HEK293 (cell line): ENCODE measurements around the gene GSN.

Experiments
- CTCF ChIA-PET: fragments of 350-600 bp; formaldehyde crosslinking; extraction: SDS; loops from one replicate; lab custom pipeline; 2021; ENCODE audit warnings: antibody characterized with exemption; lab: Yijun Ruan, JAX
- POLR2A ChIA-PET: fragments of 300-600 bp; formaldehyde crosslinking; extraction: SDS; loops from one replicate; lab custom pipeline; 2020; ENCODE audit warnings: antibody characterized with exemption, inconsistent platforms; lab: Yijun Ruan, JAX
- H3K27ac ChIP-seq: fragments of 200-500 bp; sonication (Bioruptor generic); 2 replicates; pipeline ENCODE4 v1.5.1; 2014; ENCODE audit warnings: low read depth, low read length, control low read depth, inconsistent platforms; ENCODE audit errors: extremely low read depth
- H3K36me3 ChIP-seq, 2 experiments: fragments of 200-500 bp in 1 of 2; sonication (Bioruptor generic) in 1 of 2; 1 replicate in 1 of 2; 2 replicates in 1 of 2; pipeline ENCODE4 v1.5.1; 2014 to 2017; ENCODE audit warnings: inconsistent platforms in 2 of 2, low read length in 2 of 2; ENCODE audit not compliant: control insufficient read depth in 2 of 2, insufficient read depth in 1 of 2
- H3K4me1 ChIP-seq: fragments of 200-500 bp; sonication (Bioruptor generic); 2 replicates; pipeline ENCODE4 v1.5.1; 2014; ENCODE audit warnings: mild to moderate bottlenecking, low read length, inconsistent platforms; ENCODE audit not compliant: control insufficient read depth, insufficient read depth
- H3K4me3 ChIP-seq: 2 replicates; pipeline ENCODE4 v1.5.1; 2011; ENCODE audit warnings: low read depth, mild to moderate bottlenecking, control low read depth, low read length, moderate library complexity
- H3K9me3 ChIP-seq: fragments of 200-500 bp; sonication (Bioruptor generic); 2 replicates; pipeline ENCODE4 v1.5.1; 2014; ENCODE audit warnings: low read depth, low read length, inconsistent platforms; ENCODE audit not compliant: control insufficient read depth, insufficient read depth
- ATF2 ChIP-seq: fragments of 450-650 bp; formaldehyde crosslinking; IDR thresholded peaks from 2 replicates; pipeline ENCODE4 v1.5.1; 2016; ENCODE audit warnings: missing biosample characterization, missing genetic modification characterization, low read depth
- FEZF1 ChIP-seq: fragments of 450-650 bp; formaldehyde crosslinking; IDR thresholded peaks from 2 replicates; pipeline ENCODE4 v1.5.1; 2016; ENCODE audit warnings: missing biosample characterization, missing genetic modification characterization
- HIC1 ChIP-seq: fragments of 450-650 bp; formaldehyde crosslinking; IDR thresholded peaks from 2 replicates; pipeline ENCODE4 v1.5.1; 2016; ENCODE audit warnings: missing biosample characterization, missing genetic modification characterization
- HOXA7 ChIP-seq: sonication (generic); formaldehyde crosslinking; IDR thresholded peaks from 2 replicates; pipeline ENCODE4 v1.8.1; 2022; ENCODE audit warnings: missing genetic modification reagents, borderline replicate concordance
- HOXC10 ChIP-seq: sonication (generic); formaldehyde crosslinking; IDR thresholded peaks from 2 replicates; pipeline ENCODE4 v1.8.1; 2023; ENCODE audit warnings: mild to moderate bottlenecking, missing genetic modification reagents
- KLF16 ChIP-seq: fragments of 450-650 bp; formaldehyde crosslinking; IDR thresholded peaks from 2 replicates; pipeline ENCODE4 v1.5.1; 2017; ENCODE audit warnings: missing biosample characterization, missing genetic modification characterization
- ZBTB7A ChIP-seq: fragments of 450-650 bp; formaldehyde crosslinking; IDR thresholded peaks from 2 replicates; pipeline ENCODE4 v1.5.1; 2016; ENCODE audit warnings: low read depth, missing biosample characterization, missing genetic modification characterization
- ZFP69B ChIP-seq: fragments of 450-650 bp; formaldehyde crosslinking; IDR thresholded peaks from 2 replicates; pipeline ENCODE4 v1.5.1; 2016; ENCODE audit warnings: missing biosample characterization, missing genetic modification characterization
- ZNF155 ChIP-seq: fragments of 450-650 bp; formaldehyde crosslinking; IDR thresholded peaks from 2 replicates; pipeline ENCODE4 v1.5.1; 2016; ENCODE audit warnings: missing biosample characterization, missing genetic modification characterization
- ZNF501 ChIP-seq: fragments of 450-650 bp; formaldehyde crosslinking; IDR thresholded peaks from 2 replicates; pipeline ENCODE4 v1.5.1; 2016; ENCODE audit warnings: missing biosample characterization, missing genetic modification characterization
- ZNF596 ChIP-seq: fragments of 450-650 bp; IDR thresholded peaks from 2 replicates; pipeline ENCODE4 v1.5.0; 2018; ENCODE audit warnings: missing biosample characterization, mild to moderate bottlenecking, missing genetic modification characterization, moderate library complexity
- ZNF658 ChIP-seq: fragments of 450-650 bp; formaldehyde crosslinking; IDR thresholded peaks from 2 replicates; pipeline ENCODE4; 2016; ENCODE audit warnings: missing biosample characterization, missing genetic modification characterization
- ZNF660 ChIP-seq: fragments of 450-650 bp; IDR thresholded peaks from 2 replicates; pipeline ENCODE4 v1.5.1; 2018; ENCODE audit warnings: missing biosample characterization, mild to moderate bottlenecking, missing genetic modification characterization
- ZNF707 ChIP-seq: fragments of 450-650 bp; formaldehyde crosslinking; IDR thresholded peaks from 2 replicates; pipeline ENCODE4 v1.5.1; 2016; ENCODE audit warnings: missing biosample characterization, missing genetic modification characterization
- ZNF791 ChIP-seq: fragments of 450-650 bp; formaldehyde crosslinking; IDR thresholded peaks from 2 replicates; pipeline ENCODE4 v1.5.1; 2016; ENCODE audit warnings: missing biosample characterization, missing genetic modification characterization
- ZSCAN16 ChIP-seq: fragments of 450-650 bp; formaldehyde crosslinking; IDR thresholded peaks from 2 replicates; pipeline ENCODE4 v1.5.1; 2016; ENCODE audit warnings: missing biosample characterization, missing genetic modification characterization
- ZXDB ChIP-seq: fragments of 450-650 bp; formaldehyde crosslinking; IDR thresholded peaks from 2 replicates; pipeline ENCODE4 v1.5.1; 2016; ENCODE audit warnings: missing biosample characterization, missing genetic modification characterization
- TF ChIP-seq, protein P1 (sequence below): fragments of 450-650 bp; formaldehyde crosslinking; conservative IDR thresholded peaks from 2 replicates; pipeline ENCODE4 v1.5.1; 2016; ENCODE audit warnings: low read depth, missing biosample characterization, missing genetic modification characterization
- TF ChIP-seq, protein P2 (sequence below): fragments of 450-650 bp; IDR thresholded peaks from 2 replicates; pipeline ENCODE4 v1.5.1; 2018; ENCODE audit warnings: missing biosample characterization, missing genetic modification characterization
- TF ChIP-seq, protein P3 (sequence below): fragments of 450-650 bp; formaldehyde crosslinking; IDR thresholded peaks from 2 replicates; pipeline ENCODE4 v1.5.1; 2016; ENCODE audit warnings: missing biosample characterization, missing genetic modification characterization

The GSN gene

DNA sequence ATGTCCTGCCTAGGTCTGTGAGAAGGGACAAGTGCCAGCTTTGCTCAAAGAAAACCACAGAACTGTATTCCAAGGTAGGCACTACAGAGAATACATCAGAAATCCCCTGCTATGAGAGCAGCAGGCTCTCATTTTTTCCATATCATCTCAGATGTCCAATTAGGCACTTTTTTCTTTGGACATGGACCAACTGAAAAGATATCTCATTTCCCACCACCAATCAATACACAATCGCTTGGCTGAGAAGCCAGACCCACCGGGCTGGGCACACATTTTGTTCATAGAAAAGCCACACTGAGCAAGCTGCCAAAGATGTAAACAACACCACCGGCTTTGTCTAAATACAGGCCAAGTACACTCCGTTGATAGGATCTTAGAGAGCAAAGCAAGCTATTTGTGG lies 76.2 kb downstream of the GSN start:
- CTCF ChIA-PET: interaction anchor here (0.6 to 1.9 kb wide), 3 partner anchors 9 to 131 kb away, joined by 3 to 4 read pairs (median 4); no protein-coding TSS in a partner anchor
- peaks cover 0 to 40% of the 10 kb centered on the region in 2 experiments; a peak in 1 of 3 replicates for H3K36me3 ChIP-seq
- TF ChIP-seq, protein P1, sequence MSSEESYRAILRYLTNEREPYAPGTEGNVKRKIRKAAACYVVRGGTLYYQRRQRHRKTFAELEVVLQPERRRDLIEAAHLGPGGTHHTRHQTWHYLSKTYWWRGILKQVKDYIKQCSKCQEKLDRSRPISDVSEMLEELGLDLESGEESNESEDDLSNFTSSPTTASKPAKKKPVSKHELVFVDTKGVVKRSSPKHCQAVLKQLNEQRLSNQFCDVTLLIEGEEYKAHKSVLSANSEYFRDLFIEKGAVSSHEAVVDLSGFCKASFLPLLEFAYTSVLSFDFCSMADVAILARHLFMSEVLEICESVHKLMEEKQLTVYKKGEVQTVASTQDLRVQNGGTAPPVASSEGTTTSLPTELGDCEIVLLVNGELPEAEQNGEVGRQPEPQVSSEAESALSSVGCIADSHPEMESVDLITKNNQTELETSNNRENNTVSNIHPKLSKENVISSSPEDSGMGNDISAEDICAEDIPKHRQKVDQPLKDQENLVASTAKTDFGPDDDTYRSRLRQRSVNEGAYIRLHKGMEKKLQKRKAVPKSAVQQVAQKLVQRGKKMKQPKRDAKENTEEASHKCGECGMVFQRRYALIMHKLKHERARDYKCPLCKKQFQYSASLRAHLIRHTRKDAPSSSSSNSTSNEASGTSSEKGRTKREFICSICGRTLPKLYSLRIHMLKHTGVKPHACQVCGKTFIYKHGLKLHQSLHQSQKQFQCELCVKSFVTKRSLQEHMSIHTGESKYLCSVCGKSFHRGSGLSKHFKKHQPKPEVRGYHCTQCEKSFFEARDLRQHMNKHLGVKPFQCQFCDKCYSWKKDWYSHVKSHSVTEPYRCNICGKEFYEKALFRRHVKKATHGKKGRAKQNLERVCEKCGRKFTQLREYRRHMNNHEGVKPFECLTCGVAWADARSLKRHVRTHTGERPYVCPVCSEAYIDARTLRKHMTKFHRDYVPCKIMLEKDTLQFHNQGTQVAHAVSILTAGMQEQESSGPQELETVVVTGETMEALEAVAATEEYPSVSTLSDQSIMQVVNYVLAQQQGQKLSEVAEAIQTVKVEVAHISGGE (tag by site-specific recombination): no peak
- TF ChIP-seq FEZF1 (tag by site-specific recombination): no peak
- POLR2A ChIA-PET: no interaction called here
- H3K4me1 ChIP-seq: no peaks in the 10 kb centered on the region
- H3K4me3 ChIP-seq: no peak overlapping the region
- H3K9me3 ChIP-seq: no peaks in the 10 kb centered on the region
- H3K27ac ChIP-seq: no peak overlapping the region

DNA sequence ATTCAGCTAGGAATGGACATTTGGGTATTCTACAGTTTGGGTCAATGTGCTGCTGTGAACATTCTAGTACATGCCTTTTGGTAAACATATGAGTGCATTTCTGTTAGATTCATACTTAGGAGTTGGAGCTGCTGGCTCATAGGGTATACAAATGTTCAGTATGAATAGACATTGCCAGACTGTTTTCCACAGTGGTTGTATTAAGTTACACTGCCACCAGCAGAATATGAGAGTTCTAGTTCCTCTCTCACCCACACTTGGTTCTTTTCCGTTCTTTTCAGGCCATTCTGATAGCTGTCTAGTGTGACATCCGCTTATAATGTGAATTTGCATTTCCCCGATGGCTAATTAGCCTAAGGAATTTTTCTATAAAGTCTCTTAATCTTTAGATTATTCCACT lies 77.1 kb downstream of the GSN start:
- no peaks in the 10 kb centered on the region for H3K4me1 ChIP-seq
- peaks cover 0 to 36% of the 10 kb centered on the region in 2 experiments; a peak in 1 of 3 replicates for H3K36me3 ChIP-seq
- CTCF ChIA-PET: interaction anchor here (1.3 to 2.5 kb wide), 3 partner anchors 13 to 67 kb away, joined by 4 to 15 read pairs (median 4); no protein-coding TSS in a partner anchor
- H3K4me3 ChIP-seq: no peak overlapping the region
- H3K9me3 ChIP-seq: no peaks in the 10 kb centered on the region
- POLR2A ChIA-PET: no interaction called here
- no peak overlapping the region for H3K27ac ChIP-seq
- TF ChIP-seq ZNF660 (tag by site-specific recombination) (no peak), HIC1 (tag by site-specific recombination) (no peak), ZNF791 (tag by site-specific recombination) (no peak), HOXC10 (CRISPR knock-in tag) (no peak), ZXDB (tag by site-specific recombination) (no peak), ZFP69B (no peak), ZNF707 (tag by site-specific recombination) (no peak), ZNF658 (tag by site-specific recombination) (no peak), ZNF596 (no peak), ZSCAN16 (no peak), KLF16 (tag by site-specific recombination) (no peak), ZNF501 (tag by site-specific recombination) (no peak), ZBTB7A (tag by site-specific recombination) (no peak), HOXA7 (no peak), ZNF155 (tag by site-specific recombination) (no peak), ATF2 (tag by site-specific recombination) (no peak)
- TF ChIP-seq, protein P2, sequence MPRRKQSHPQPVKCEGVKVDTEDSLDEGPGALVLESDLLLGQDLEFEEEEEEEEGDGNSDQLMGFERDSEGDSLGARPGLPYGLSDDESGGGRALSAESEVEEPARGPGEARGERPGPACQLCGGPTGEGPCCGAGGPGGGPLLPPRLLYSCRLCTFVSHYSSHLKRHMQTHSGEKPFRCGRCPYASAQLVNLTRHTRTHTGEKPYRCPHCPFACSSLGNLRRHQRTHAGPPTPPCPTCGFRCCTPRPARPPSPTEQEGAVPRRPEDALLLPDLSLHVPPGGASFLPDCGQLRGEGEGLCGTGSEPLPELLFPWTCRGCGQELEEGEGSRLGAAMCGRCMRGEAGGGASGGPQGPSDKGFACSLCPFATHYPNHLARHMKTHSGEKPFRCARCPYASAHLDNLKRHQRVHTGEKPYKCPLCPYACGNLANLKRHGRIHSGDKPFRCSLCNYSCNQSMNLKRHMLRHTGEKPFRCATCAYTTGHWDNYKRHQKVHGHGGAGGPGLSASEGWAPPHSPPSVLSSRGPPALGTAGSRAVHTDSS (tag by site-specific recombination): no peak
- TF ChIP-seq, protein P3, sequence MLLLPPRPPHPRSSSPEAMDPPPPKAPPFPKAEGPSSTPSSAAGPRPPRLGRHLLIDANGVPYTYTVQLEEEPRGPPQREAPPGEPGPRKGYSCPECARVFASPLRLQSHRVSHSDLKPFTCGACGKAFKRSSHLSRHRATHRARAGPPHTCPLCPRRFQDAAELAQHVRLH (tag by site-specific recombination): no peak
